ENCODE measurements around the gene RCOR3. TPM values are rescaled to one million over a fixed set of nuclear protein-coding genes. Genes with fewer than 3 reads are reported as not detected.
"Not testable (repeated sequence)": the region's sequence is repeated elsewhere in the genome, so short reads cannot be mapped to it uniquely, and the experiment has no call there.

RCOR3 gene
- total RNA-seq, 4 donors from 2014 or later, result 78.1 to 110 (median 102) TPM

DNA sequence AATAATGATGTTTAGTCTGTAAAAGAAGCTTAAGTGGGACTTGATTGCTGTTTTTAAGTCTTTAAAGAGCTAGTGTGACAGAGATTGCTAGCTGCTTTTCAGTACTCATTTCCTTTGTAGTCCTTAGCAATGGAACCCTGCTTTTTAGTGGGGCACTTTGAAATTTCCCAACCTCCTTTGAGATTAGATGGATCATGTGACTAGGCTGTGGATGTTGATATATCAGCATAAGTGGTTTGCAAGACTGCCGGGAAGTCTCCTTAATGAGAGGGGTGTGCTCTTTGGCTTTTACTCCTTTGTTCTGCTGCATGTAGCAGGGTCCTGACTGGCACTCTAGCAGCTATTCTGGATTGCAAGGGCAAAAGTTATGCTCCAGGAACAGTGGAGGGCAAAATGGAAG is 11.2 kb upstream of the RCOR3 start:
- WGBS, 2 donors, result 0 to 14% methylated on average over 1 of the region's 1 CpG
- Histone ChIP-seq H3K9me3 (no peaks in the 10 kb centered on the region), H3K27me3 (no peaks in the 10 kb centered on the region), H3K4me1 (no peaks in the 10 kb centered on the region), H3K36me3 (no peaks in the 10 kb centered on the region), H3K4me3 (replicated peaks in 1 of 3) (no peak overlapping the region), H3K27ac (no peak overlapping the region)
- TF ChIP-seq, protein P1, sequence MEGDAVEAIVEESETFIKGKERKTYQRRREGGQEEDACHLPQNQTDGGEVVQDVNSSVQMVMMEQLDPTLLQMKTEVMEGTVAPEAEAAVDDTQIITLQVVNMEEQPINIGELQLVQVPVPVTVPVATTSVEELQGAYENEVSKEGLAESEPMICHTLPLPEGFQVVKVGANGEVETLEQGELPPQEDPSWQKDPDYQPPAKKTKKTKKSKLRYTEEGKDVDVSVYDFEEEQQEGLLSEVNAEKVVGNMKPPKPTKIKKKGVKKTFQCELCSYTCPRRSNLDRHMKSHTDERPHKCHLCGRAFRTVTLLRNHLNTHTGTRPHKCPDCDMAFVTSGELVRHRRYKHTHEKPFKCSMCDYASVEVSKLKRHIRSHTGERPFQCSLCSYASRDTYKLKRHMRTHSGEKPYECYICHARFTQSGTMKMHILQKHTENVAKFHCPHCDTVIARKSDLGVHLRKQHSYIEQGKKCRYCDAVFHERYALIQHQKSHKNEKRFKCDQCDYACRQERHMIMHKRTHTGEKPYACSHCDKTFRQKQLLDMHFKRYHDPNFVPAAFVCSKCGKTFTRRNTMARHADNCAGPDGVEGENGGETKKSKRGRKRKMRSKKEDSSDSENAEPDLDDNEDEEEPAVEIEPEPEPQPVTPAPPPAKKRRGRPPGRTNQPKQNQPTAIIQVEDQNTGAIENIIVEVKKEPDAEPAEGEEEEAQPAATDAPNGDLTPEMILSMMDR (IDR thresholded peaks at IDR 0.05), result no peak
- no peak for TF ChIP-seq POLR2A (IDR thresholded peaks at IDR 0.05)
- intact Hi-C loops (cut with DNase I), result no loop called here
- DNase-seq, result no peak

DNA sequence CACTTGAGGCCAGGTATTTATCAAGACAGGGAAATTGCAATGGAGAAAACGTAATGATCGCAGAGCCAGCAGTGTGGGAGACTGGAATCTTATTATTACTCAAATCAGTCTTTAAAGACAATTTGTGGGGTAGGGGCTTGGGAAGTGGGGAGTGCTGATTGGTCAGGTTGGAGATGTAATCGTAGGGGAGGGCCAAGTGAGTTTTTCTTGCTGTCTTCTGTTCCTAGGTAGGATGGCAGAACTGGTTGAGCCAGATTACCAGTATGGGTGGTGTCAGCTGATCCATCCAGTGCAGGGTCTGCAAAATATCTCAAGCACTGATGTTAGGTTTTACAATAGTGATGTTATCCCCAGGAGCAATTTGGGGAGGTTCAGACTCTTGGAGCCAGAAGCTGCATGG is 9.6 kb upstream of the RCOR3 start:
- WGBS, 2 donors, result 82 to 84% methylated on average over 3 of the region's 3 CpGs

DNA sequence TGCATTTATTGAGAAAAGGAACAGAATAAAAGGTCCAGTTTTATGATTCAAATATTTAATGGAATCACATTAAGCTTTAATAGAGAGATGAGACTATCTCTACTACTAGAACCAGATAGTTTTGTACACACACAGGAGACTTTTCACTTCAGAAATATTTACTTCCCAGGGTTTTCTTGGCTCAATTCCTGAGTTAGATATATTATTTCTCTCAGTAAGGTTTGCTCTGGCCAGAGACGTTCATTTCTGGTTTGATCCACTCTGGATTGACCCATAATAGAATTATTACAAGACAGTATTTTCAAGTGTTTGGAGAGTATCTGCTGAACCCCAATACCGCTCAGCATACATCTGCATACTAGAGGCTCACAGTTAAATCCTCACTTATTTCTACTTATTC is 1.3 kb upstream of the RCOR3 start:
- H3K27me3 ChIP-seq, result no peaks in the 10 kb centered on the region
- DNase-seq, result no peak
- intact Hi-C loops (cut with DNase I), result loop anchor here (5.0 kb wide), 1 partner anchor 124 kb away; no protein-coding TSS in a partner anchor
- WGBS, 2 donors, result 0 to 6% methylated on average over 2 of the region's 2 CpGs
- TF ChIP-seq, protein P1 (IDR thresholded peaks at IDR 0.05), result no peak
- TF ChIP-seq POLR2A (IDR thresholded peaks at IDR 0.05), result no peak
- H3K4me1 ChIP-seq, result peaks cover 16 to 19% of the 10 kb centered on the region in 2 donors
- no peaks in the 10 kb centered on the region for H3K9me3 ChIP-seq
- peak overlapping the region in 2 of 3 donors; percentile 76 to 98 for H3K4me3 ChIP-seq (replicated peaks in 1 of 3)
- no peaks in the 10 kb centered on the region for H3K36me3 ChIP-seq
- peak overlapping the region; percentile 98 to 99 (median 99) for H3K27ac ChIP-seq

More for the DNA sequence above, 9.6 kb upstream of the RCOR3 start:
- H3K27me3 ChIP-seq; H3K4me1 ChIP-seq; H3K9me3 ChIP-seq; DNase-seq; intact Hi-C loops (cut with DNase I); H3K36me3 ChIP-seq; H3K27ac ChIP-seq; H3K4me3 ChIP-seq (replicated peaks in 1 of 3): not testable (repeated sequence)

DNA sequence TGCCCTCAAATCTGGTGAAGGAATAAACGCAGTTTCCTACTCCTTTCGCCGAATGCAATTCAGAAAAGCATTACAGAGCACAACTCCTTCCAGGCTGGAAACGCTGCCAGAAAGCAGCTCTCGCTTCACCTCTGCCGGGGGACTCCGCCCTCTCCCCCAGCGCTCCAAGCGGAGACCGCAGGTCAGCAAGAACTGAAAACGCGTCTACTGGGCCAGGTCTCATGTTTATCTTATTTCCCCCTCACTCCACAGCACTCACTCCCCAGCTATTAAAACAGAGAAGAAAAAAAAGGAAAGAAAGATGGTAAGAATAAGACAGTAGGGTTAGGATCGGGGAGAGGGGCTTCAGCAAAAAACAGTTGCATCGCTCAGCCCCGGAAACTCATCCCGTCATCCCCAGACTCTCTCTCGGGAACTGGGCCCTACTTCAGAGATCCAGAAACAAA is 833 bp upstream of the RCOR3 start:
- peak; percentile 91 to 93 for DNase-seq
- Histone ChIP-seq H3K4me1 (peaks cover 16 to 19% of the 10 kb centered on the region in 2 donors), H3K9me3 (no peaks in the 10 kb centered on the region), H3K4me3 (replicated peaks in 1 of 3) (peak overlapping the region; percentile 51 to 98 (median 76)), H3K27me3 (no peaks in the 10 kb centered on the region), H3K36me3 (no peaks in the 10 kb centered on the region), H3K27ac (peak overlapping the region; percentile 98 to 99 (median 99))
- TF ChIP-seq POLR2A (IDR thresholded peaks at IDR 0.05), result no peak
- TF ChIP-seq, protein P1 (IDR thresholded peaks at IDR 0.05), result peak in 1 of 6 experiments; percentile 14
- 0 to 1% methylated on average over 17 of the region's 17 CpGs for WGBS, 2 donors
- intact Hi-C loops (cut with DNase I), result loop anchor here (5.0 kb wide), 1 partner anchor 124 kb away; no protein-coding TSS in a partner anchor

DNA sequence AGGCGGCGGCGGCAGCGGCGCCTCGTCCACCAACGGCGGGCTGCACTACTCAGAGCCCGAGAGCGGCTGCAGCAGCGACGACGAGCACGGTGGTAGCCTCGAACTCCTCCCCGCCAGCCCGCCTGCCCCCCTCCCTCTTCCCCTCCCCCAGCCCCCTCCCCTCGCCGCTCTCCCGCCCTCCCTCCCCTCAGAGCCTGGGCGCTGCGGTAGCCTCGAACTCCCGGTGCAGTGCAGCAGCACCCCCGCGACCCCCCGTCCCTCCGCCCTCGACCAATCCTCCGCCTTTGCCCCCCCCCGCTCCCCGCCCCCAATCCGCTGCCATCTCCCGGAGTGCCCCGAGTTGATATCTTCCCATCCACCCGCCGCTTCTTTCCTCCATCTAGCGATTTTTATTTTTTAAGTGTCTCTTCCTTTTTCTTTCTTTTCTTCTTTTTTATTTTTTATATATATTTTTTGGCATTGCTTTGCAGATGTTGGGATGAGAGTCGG is 516 bp downstream of the RCOR3 start:
- Histone ChIP-seq H3K4me1 (peaks cover 16 to 19% of the 10 kb centered on the region in 2 donors), H3K36me3 (no peaks in the 10 kb centered on the region), H3K4me3 (replicated peaks in 1 of 3) (peak overlapping the region in 2 of 3 donors; percentile 97 to 98), H3K27ac (peak overlapping the region; percentile 98 to 99 (median 99)), H3K9me3 (no peaks in the 10 kb centered on the region), H3K27me3 (no peaks in the 10 kb centered on the region)
- 0 to 1% methylated on average over 19 to 24 of the region's 39 CpGs for WGBS, 2 donors
- peak; percentile 54 to 64 for DNase-seq
- intact Hi-C loops (cut with DNase I), result loop anchor here (5.0 kb wide), 1 partner anchor 123 kb away; no protein-coding TSS in a partner anchor
- TF ChIP-seq, protein P1 (IDR thresholded peaks at IDR 0.05), result no peak
- no peak for TF ChIP-seq POLR2A (IDR thresholded peaks at IDR 0.05)
